T47D (cell line): Measurements from ENCODE around the gene FAM169A.
"Not testable (repeated sequence)": the region's sequence is repeated elsewhere in the genome, so short reads cannot be mapped to it uniquely, and the experiment has no call there.

ENCODE experiments used
- DNase-seq, 2 experiments: peaks; one replicate each; pipeline versions ENCODE4 v3.0.0 to v3.0.0-alpha.2; 2011 to 2012; ENCODE audit warnings: low read depth in 1 of 2, low spot score in 1 of 2
- JUND ChIP-seq: IDR thresholded peaks from 2 replicates; pipeline ENCODE4 v1.6.1; 2012; ENCODE audit warnings: low read depth
- in situ Hi-C: cut with HindIII; loops from 2 replicates; pipeline ENCODE4 v1.10.0; 2016; ENCODE audit warnings: low sequenced_read_pairs, low pct_unique_long_range_greater_than_20kb

The FAM169A gene

DNA sequence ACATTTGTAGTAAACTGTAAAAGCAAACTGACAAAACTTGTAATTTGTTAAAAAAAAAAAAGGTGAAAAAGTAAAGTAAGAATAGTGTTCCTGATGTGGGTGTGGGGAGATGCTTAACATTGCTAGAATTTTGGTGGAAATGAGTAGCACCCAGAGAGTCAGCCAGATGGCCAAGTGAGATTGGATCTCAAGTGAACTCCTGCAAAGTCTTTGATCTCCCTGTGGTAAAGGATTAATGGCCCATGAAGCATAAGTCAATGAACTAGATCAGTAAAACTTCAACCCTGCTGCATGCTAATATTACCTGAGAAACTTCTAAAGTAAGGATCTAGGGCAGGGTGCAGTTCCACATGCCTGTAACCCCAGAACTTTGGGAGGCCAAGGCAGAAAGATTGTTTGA, 19.0 kb upstream of the FAM169A start:
- in situ Hi-C loops = no loop called here
- no peak for DNase-seq
- no peak for TF ChIP-seq JUND

- in situ Hi-C loops, DNase-seq: not testable (repeated sequence)
Observed at GRCh38 chr5:74882379-74883134, 16.4 kb upstream of the FAM169A start.

- DNase-seq = no peak
- no peak for TF ChIP-seq JUND
Observed at GRCh38 chr5:74877624-74878304, 11.6 kb upstream of the FAM169A start.

DNA sequence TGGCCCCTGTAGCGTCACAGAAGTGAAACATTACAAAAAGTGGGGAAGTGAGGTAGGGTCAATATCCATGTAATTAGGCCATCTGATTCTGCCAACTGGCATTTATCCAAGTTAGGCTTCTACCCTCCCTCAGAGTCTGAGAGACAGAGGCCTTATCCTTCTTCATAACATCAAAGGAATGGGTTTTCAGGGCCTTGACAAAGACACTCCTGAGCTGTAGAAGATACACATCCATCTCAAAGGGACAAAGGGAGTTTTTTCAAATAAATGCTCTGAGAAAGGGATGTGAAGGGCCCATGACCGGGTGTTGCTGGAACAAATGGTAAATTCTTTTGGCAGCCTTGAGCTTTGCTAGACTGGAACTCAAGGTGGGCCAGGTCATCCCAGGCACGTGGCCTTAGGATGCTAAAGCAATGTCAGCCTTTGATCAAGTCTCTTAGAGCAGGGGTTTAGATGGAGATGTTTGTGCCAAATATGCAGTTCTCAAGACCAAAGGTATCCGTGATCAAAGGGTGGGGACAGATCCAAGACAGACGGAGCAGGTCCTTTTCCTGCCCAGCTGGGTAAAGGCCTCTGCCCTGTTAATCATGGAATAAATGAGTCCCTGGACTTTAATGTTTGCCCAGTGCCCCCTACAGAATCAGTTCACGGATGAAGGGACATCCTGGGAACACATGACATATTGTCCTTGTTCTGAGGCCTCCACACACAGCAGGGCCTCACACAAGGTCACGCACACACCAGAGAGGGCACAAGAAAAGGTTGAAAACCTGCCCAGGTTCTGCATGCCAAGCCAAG, 10.0 kb upstream of the FAM169A start:
- in situ Hi-C loops = no loop called here
- DNase-seq = no peak
- TF ChIP-seq JUND = no peak

More at GRCh38 chr5:74877624-74878304, 11.6 kb upstream of the FAM169A start:
- in situ Hi-C loops = no loop called here

DNA sequence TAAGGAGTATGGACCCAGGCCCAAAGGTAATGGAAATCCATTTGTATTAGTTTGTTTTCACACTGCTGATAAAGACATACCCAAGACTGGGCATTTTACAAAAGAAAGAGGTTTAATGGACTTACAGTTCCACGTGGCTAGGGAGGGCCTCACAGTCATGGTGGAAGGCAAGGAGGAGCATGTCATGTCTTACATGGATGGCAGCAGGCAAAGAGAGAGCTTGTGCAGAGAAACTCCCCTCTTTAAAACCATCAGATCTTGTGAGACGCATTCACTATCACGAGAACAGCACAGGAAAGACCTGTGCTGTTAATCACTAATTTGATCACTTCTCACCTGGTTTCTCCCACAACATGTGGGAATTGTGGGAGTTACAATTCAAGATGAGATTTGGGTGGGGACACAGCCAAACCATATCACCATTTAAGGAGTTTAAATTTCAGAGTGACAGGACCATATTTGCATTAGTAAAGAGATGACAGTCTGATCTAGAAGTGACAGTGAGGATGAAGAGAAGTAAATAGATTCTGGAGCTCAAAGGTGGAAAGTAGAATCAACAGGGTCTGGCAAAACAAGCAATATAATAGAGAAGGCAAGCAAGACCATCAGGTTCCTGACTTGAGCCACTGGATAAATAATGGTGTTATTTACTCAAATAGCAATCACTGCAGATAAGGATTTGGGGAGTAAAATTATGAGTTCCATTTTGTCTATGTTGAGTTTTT, 7.5 kb upstream of the FAM169A start:
- no peak for TF ChIP-seq JUND
- no peak for DNase-seq
- in situ Hi-C loops = no loop called here

- in situ Hi-C loops = no loop called here
- DNase-seq = no peak
- TF ChIP-seq JUND = no peak
Observed at GRCh38 chr5:74870299-74871067, 4.3 kb upstream of the FAM169A start.

GRCh38 chr5:74869414-74869813, 3.2 kb upstream of the FAM169A start:
- DNase-seq, in situ Hi-C loops: not testable (repeated sequence)

- peak in 1 of 2 experiments; percentile 25 for DNase-seq
Observed at GRCh38 chr5:74866596-74867162, 492 bp upstream of the FAM169A start.

GRCh38 chr5:74865256-74865803, 857 bp downstream of the FAM169A start:
- DNase-seq = peak; percentile 14 to 21
- in situ Hi-C loops = no loop called here
- no peak for TF ChIP-seq JUND

More at GRCh38 chr5:74866596-74867162, 492 bp upstream of the FAM169A start:
- no peak for TF ChIP-seq JUND
- in situ Hi-C loops = no loop called here

GRCh38 chr5:74864823-74865222, 1.4 kb downstream of the FAM169A start:
- peak in 1 of 2 experiments; percentile 47 for DNase-seq
- in situ Hi-C loops = no loop called here
- no peak for TF ChIP-seq JUND

- DNase-seq = no peak
- TF ChIP-seq JUND = no peak
- in situ Hi-C loops = no loop called here
Observed at GRCh38 chr5:74863726-74864125, 2.5 kb downstream of the FAM169A start.
